Thyroid gland (tissue), 4 donors: ENCODE data around the gene OTULINL.

Experiments used
- CTCF ChIP-seq, 6 experiments: fragments of 200-600 bp in 3 of 6; fragments of 450-650 bp in 3 of 6; sonication (generic) in 3 of 6; IDR thresholded peaks; one replicate each; pipeline ENCODE4 v1.5.1; 2016 to 2019; ENCODE audit warnings: antibody characterized with exemption in 6 of 6, mild to moderate bottlenecking in 2 of 6, inconsistent platforms in 1 of 6, moderate library complexity in 1 of 6
- POLR2A ChIP-seq, 2 donors: fragments of 450-650 bp; IDR thresholded peaks; one replicate each; pipeline ENCODE4 v1.6.1; 2017; ENCODE audit warnings: antibody characterized with exemption in 2 of 2, mild to moderate bottlenecking in 2 of 2, moderate library complexity in 1 of 2

GRCh38 chr5:14615365-14615764 lies 33.8 kb downstream of the OTULINL start:
- TF ChIP-seq CTCF (IDR thresholded peaks at IDR 0.05) (no peak), POLR2A (IDR thresholded peaks at IDR 0.05) (no peak)
